HG03469 (cell line): ENCODE data around the gene SMARCB1.

Source experiments
- ATAC-seq: cut with Tn5 transposase; IDR thresholded peaks from one replicate; pipeline ENCODE4 v1.9.1; 2021; ENCODE audit warnings: mild to moderate bottlenecking, moderate library complexity, moderate number of reproducible peaks; ENCODE audit not compliant: unreplicated experiment

Gene SMARCB1

DNA sequence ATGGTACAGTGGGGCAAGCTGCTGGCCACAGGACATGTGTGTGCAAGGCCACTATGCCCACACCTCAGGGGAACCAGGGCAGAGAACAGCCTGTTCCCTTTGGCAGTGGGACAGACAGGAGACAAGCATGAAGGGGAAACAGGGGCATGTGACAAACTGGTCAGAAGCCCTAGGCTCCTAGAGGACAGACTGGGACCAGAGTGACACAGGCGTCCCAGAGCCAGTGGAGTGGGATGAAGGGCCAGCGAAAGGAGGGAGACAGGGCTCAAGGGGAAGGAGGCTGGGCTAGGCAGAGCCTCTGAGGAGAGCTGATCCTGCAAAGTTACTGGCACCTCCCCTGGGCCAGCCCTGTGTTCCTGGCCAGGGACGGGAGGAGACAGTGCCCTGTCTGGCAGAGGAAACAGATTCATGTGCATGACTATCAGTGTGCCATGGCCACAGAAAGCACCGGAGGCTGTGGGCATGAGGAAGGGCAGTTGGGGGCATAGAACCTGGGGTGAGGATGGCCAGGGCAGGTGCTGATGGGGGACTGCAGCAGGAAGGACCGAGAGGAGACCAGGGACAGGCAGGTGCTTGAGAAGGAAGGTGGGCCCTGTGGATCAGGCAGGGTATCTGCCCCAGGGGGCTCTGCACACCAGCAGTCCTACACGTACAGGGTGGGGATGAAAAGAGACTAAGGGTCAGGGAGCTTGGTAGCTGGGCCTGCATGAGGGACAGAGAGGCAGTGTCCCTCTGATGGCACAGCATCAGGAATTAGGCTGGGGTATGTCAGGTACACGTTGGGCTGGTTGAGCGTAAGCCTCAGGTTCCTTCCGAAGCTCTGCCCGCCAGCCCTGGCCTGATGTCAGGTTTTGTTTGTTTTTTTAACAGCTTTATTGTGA lies 42.3 kb downstream of the SMARCB1 start:
- ATAC-seq = no peak

DNA sequence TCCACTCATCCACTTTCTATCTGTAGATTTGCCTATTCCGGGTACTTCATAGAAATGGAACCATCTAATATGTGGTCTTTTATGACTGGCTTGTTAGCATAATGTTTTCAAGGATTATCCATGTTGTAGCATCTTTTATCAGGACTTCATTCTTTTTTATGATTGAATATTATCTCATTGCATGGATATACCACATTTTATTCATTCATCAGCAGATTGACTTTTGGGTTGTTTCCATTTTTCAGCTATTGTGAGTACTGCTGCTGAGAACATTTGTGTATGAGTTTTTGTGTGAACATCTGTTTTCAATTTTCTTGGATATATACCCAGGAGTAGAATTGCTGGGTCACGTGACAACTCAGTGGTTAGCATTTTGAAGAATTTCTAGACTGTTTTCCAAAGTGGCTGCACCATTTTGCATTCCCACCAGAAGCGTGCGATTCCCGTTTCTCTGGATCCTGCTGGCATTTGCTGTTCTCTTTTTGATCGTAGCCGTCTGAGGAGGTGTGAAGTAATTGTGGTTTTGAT lies 43.1 kb downstream of the SMARCB1 start:
- ATAC-seq = no peak

DNA sequence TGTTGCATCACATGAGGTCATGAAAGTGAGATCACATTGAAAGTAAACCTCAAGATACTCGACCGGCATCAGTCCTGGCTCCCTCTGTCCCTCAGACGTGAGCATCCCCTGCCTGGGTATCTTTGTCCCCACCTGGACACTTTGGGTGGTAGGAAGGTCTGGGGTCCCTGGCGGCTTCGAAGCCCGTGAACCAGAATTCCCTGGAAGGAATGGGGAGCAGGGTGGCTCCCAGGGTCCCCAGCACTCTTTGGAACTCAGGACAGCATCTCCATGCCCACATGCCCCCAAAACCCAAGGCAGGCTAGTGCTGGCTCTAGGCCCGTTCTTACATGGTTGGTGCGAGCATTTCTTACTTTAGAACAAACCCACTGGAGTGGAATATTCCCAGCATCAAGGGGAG lies 44.5 kb downstream of the SMARCB1 start:
- ATAC-seq = no peak

DNA sequence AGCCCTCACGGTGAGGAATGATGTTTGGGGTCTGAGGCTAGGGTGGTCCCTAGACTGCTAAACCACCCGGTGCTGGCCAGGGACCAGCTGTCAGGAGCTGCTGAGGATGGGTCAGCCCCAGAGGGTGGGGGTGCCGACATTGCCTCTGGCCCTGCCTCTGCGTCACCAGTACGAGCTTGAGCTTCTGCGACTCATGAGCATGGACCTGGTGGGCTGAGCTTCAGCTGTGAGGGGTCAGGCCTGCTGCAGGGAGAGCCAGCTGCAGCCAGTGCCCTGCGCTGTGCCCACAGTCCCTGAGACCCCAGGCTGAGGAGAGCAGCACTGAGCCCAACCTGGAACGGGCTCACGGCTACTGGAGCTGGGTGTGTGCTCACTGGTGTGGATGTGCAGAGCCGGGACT lies 45.0 kb downstream of the SMARCB1 start:
- no peak for ATAC-seq

DNA sequence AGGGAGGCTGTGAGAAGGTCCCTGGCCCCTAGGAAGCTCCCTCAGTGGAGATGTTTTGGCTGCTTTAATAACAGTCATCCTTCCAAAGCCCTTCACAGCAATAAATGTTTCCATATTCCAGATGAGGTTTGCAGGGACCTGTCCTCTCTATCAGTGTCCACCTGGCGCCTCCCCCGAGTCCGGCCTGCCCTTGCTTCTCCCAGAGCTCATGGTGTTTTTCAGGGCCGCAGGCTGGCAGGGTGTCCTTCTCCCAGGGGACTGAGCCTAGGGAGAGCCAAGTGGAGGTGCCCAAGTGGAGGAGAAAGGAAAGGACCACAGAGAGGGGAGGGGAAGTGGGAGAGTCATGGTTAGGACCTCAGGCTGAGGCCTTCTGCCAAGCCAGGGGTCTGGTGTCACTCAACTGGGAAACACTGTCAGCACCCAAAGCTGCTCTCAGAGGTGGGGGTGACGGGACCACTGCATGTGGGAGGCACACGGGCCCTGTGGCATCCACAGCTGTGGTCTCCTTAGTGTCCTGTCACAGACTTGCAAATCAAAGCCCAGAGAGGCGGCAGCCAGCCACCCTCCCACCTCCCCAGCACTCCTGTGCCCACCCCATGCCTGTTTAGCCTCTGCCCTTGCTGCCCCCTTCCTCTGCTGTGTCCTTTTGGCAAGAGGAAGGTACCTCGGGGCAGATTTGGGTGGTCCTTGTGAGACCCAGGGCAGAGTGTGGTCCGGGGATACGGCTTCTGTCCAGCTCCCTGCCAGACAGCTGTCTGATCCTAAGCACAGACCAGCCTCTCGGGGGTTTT lies 45.7 kb downstream of the SMARCB1 start:
- ATAC-seq = no peak

DNA sequence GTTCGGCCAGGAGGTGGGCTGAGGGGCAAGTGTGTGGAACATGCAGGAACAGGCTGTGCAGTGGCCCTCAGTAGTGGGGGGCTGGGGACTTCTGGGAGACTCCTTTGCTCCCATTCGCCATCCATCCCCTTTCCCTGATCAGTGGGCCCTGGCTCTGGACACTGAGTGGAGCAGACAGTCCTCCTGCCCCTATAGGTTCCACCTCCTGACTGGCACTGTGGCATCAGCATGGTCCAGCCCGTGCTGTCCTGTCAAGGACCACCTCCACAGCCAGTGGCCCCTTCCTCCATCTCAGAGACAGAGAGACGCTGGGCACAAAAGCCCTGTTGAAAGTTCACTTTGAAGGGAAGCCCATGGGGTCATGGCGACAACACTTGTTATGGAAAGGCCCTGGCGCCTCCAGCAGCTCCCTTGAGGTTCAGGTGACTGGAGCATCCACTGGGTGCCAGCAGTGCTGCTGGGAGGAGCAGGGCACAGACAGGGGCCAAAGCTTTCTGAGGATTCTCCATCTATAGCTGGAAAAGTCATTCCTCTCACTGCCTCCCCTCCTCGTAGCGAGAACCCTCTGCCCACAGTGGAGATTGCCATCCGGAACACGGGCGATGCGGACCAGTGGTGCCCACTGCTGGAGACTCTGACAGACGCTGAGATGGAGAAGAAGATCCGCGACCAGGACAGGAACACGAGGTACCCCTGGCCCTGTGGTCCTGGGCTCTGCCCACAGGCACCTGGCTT lies 46.4 kb downstream of the SMARCB1 start:
- no peak for ATAC-seq

DNA sequence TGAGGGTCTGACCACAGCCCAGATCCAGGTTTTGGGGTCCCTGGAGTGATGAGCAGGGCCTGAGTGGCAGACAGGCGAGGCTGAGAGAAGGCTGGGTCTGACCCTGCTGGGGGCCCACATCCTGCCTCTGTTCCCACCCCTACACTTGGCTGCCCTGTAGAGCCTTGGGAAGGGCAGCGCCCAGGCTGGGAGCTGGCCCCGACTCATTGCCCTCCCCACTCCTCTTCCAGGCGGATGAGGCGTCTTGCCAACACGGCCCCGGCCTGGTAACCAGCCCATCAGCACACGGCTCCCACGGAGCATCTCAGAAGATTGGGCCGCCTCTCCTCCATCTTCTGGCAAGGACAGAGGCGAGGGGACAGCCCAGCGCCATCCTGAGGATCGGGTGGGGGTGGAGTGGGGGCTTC lies 47.1 kb downstream of the SMARCB1 start:
- no peak for ATAC-seq

DNA sequence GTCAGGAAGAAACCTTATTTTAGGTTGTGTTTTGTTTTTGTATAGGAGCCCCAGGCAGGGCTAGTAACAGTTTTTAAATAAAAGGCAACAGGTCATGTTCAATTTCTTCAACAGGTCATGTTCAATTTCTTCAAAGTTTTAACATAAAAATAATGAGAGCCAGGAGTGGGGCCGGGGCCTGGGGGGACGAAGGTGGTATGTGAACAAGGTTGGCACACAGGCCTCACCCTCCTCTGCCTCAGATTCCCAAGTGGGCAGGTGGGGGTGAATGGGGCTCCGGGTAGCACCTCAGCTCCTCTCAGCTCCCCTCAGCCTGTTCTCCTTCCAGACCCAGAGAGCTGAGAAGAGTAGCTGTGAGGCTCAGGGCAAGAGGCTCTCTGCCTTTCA lies 47.6 kb downstream of the SMARCB1 start:
- ATAC-seq = no peak

DNA sequence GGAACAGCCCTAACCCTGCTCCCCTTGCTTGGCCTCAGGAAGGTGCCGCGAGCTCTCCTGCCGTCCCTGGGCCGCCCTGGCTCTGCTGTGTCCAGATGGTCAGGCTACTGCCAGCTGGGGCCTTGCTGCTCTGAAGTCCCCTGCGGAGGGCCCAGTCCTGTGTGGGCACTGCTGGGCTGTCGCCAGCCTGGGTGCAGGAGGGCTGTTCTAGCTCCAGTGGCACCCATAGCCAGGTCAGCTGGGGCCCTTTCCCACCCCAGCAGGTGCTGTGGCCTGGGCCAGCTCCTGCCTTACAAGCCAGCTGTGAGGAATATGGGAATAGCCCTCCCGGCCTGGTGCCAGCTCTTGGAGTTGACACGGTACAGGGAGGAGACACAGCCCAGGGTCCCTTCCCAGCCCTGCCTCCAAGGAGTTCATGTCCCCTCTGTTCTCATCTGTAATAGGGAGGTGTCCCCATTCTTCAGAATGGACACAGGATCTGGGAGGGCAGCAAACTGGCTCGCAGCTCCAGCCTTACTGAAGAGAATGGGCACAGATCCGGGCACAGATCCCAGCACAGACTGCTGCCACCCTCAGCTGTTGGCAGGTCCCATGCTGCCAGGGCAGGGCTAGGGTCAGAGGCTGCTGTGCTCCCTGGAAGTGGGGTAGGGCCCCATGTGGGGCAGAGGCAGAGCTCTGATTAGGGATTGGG lies 48.2 kb downstream of the SMARCB1 start:
- no peak for ATAC-seq

DNA sequence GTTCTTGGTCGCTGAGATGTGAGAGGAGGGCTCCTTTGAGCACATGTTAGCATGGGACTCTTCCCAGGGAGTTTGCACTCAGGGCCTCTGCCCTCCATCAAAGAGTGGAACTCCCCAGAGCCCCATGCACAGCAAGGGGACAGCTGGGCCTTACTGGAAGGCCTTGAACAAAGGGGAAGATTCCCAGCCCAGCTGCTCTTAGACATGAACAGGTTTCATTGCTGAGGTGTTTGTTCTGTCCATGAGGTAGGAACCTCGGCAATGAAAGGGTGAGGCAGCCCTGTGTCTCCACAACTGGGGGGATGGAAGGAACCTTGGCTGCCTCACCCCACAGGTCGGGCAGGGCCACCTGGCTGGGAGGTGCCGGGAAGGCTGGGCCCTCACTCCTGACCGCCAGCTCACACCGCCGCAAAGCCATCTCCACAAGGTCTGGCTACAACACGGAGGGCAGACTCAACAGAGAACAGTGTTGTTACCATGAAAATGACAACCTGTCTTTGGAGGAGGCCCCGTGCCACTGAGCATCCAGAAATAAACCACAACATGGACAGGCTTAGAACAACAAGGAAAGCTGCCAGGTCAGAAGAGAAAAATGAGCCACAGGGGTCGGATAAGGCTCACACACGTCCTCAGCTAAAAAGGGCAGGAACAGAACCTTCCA lies 48.8 kb downstream of the SMARCB1 start:
- no peak for ATAC-seq

DNA sequence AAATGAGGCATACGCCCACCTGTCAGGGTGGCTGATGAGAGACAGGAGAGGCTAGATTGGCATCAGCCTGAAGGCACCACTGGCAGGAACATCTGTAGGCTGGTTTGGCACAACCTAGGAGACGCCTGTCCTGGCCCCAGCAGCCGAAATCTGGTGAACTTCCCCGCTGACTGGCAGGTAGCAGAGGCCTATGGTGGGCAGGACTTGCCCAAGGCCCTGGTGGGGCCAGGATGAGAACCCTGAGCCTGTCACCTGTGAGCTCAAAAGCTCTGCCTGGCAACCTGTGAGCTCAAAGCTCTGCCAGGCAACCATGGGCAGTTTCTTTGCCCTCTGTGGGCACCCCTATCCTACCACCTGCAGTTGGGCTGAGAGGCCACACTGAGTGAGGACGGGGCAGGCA lies 49.5 kb downstream of the SMARCB1 start:
- no peak for ATAC-seq

DNA sequence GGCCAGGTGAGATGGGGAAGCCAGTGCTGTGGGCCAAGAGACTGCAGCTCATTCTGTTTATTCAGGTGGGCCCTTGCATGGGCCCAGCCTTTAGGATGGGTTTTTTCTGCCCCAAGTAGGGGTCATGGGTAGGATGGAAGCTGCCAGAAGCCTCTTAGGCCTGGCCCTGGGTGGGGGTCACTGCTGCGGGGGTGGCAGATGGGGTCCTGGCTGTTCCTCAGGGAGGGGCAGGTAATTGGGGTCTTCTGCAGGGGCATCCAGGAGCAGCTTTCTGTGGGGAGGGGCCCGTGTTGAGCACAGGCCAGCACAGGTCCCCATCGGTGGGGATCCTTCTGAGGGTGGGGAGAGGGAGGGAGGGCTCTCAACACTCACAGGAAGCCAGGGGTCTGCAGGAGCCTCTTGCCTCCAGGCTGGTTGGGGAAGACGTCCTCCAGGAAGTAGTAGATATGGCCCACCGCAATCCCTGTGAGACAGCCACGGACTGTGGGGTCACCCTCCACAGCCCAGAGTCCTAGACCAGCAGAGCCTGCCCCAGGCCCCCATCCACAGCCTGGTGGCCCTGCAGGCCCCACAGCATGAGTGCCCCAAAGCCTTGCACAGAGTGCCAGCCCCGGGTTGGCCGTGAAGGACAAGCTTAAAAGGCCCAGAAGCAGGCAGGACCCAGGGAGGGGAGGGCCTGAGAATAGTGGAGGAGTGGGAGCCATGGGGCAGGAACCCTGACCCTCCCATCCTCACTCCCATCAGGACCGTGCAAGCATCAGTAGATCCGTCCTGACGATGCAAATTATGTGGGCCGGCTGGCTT lies 50.1 kb downstream of the SMARCB1 start:
- no peak for ATAC-seq

DNA sequence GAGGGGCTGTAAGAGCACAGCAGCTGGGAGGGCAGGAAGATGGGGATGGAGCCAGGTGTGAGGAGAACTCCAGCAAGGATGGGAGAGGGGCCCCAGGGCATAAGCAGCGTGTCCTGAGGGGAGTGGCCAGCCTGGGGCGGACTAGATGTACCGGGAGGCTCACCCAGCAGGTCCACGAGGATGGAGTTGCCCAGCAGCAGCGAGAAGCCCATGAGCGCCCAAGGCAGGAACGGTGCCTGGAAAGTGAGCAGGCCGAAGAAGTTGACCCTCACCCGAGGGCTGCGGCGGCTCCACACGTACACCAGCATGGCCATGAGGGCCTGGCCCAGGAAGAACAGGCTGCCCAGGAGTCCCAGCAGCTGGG lies 50.7 kb downstream of the SMARCB1 start:
- no peak for ATAC-seq

DNA sequence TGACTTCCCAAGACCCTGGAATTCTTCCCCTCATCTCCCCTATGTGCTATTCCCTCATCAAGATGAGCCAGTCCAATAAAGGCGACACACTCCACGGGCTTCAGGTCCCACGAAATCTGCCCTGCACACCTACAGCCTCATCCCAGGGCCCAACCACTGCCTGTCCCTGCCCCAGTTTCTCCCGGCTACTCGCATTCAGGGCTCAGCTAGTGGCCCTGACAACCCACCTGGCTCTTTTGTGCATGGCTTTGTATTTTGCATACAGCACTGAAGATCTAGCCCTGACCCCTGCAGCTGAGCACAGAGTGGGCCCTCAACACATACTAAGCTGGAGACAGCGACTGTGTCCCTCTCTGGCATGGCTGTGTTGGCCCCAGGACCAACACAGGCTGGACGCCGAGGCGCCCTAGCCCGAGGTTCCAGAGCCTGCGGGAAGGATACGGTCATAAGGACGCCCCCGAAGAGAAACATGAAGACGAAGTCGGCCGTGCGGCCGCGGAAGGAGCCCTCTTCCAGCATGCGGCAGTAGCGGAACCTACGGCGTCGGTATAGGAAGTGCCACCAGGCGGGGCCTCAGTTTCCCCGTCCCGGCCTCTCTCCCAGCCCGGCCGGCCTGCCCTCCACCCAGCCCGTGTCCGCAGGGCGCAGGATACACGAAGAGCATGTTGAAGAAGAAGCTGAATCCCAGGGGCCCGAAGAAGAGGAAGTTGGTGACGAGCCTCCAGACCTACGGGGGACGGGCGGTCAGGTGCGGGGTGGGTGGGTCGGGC lies 51.3 kb downstream of the SMARCB1 start:
- no peak for ATAC-seq

DNA sequence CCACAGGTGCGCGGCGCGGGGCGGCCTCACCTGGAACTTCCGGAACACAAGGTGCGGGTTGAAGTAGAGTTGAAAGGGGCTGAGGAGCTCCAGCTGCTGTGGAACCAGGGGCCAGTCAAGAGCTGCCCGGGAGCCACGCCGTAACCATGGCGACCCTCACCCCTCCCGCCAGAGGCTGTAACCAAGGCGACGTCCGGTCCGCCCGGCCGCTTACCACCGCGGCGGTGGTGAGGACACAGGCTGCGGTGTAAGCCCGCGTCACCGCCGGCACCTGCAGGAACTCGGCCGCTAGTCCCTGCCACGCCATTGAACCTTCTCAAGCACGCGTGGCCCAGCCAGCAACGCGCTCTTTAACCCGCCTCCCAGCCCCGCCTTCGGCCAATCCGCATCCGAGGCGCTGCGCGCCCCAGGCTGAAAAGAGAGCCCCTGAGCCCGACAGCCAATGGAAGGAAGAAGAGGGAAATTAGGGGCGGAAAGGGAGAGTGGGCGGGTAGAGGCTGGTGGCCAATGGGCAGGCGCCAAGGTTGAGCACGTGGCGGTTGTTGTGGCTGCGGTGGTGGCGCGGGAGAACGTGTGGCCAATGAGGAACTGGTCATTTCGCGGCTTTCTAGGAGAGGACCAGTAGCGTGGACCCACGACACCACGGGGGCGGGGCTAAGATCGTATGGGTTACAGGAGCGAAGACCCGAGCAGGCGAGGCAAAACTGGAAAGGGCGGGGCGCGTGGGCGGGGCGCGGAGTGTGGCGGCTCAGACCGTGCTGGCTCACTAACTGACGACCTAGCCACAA lies 52.1 kb downstream of the SMARCB1 start, which contains the start of gene DERL3:
Gene DERL3, minus strand, starts transcription at position 326 of the 788 bp plus-strand sequence. Its CDS starts 19 bp downstream, at position 307.
- ATAC-seq = peak; percentile 53

DNA sequence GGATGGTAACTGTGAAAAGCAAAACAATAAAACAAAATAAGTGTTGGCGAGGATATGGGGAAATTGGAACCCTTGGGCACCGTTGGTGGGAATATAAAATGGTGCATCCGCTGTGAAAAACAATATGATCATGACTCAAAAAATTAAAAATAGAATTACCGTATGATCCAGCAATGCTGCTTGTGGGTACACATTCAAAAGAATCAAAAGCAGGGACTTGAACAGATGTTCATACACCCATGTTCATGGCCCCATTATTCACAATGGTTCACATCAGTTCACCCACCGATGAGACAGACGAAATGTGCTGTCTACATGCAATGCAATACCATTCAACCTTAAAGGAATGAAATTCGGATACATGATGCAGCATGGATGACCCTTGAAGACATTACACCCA lies 53.3 kb downstream of the SMARCB1 start:
- no peak for ATAC-seq

DNA sequence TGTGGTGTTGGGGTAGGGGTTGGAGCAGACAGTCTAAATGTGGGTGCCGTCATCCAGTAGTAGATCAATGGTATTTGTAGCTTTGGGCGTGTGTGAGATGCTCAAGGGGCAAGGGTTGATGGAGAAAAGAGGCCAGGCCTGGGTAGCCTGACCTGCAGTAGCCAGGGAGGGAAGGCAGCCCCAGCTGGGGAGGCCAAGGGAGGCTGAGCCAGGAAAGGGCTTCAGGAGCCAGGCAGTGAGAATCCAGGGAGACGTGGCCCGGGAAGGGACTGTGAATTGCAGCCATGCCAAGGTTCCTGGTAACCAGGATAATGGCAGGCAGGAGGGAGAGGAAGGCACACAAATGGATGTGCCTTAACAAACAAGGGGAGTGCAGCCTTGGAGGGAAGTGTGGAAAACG lies 54.5 kb downstream of the SMARCB1 start:
- no peak for ATAC-seq
